ENCODE results near the gene KLHL36.
"Not testable (repeated sequence)": the region's sequence is repeated elsewhere in the genome, so short reads cannot be mapped to it uniquely, and the experiment has no call there.

Gene KLHL36

GRCh38 chr16:84689111-84689510, 40.8 kb downstream of the KLHL36 start:
- no peak overlapping the region for H3K4me3 ChIP-seq (ENCODE audit: low read depth in 1 of 5, low read length in 5 of 5)
- no peak overlapping the region for H3K9ac ChIP-seq (ENCODE audit: low read length in 5 of 5)
- no peaks in the 10 kb centered on the region for H3K9me3 ChIP-seq (ENCODE audit: control insufficient read depth in 5 of 5, low read length in 5 of 5)

GRCh38 chr16:84690088-84690819, 41.9 kb downstream of the KLHL36 start:
- H3K4me3 ChIP-seq (ENCODE audit: low read depth in 1 of 5, low read length in 5 of 5), result no peak overlapping the region
- H3K9ac ChIP-seq (ENCODE audit: low read length in 5 of 5), result no peak overlapping the region
- H3K27me3 ChIP-seq (ENCODE audit: control insufficient read depth in 5 of 5, insufficient read depth in 4 of 5, low read length in 5 of 5), result no peaks in the 10 kb centered on the region
- no peaks in the 10 kb centered on the region for H3K9me3 ChIP-seq (ENCODE audit: control insufficient read depth in 5 of 5, low read length in 5 of 5)
- H3K36me3 ChIP-seq (ENCODE audit: control insufficient read depth in 5 of 5, insufficient read depth in 5 of 5, low read length in 5 of 5), result no peaks in the 10 kb centered on the region
- peaks cover 0 to 3% (median 0%) of the 10 kb centered on the region in 5 donors for H3K4me1 ChIP-seq (ENCODE audit: control insufficient read depth in 5 of 5, insufficient read depth in 5 of 5, low read length in 5 of 5)
- H3K27ac ChIP-seq (ENCODE audit: low read depth, low read length), result no peak overlapping the region

More at GRCh38 chr16:84689111-84689510, 40.8 kb downstream of the KLHL36 start:
- Histone ChIP-seq H3K27me3 (ENCODE audit: control insufficient read depth in 5 of 5, insufficient read depth in 4 of 5, low read length in 5 of 5) (peaks cover 0 to 5% (median 2%) of the 10 kb centered on the region in 5 donors), H3K27ac (ENCODE audit: low read depth, low read length) (no peak overlapping the region), H3K36me3 (ENCODE audit: control insufficient read depth in 5 of 5, insufficient read depth in 5 of 5, low read length in 5 of 5) (no peaks in the 10 kb centered on the region), H3K4me1 (ENCODE audit: control insufficient read depth in 5 of 5, insufficient read depth in 5 of 5, low read length in 5 of 5) (peaks cover 0 to 3% (median 0%) of the 10 kb centered on the region in 5 donors)

- H3K36me3 ChIP-seq (ENCODE audit: control insufficient read depth in 5 of 5, insufficient read depth in 5 of 5, low read length in 5 of 5), result no peaks in the 10 kb centered on the region
- no peaks in the 10 kb centered on the region for H3K9me3 ChIP-seq (ENCODE audit: control insufficient read depth in 5 of 5, low read length in 5 of 5)
- H3K9ac ChIP-seq (ENCODE audit: low read length in 5 of 5), result no peak overlapping the region
- H3K27ac ChIP-seq (ENCODE audit: low read depth, low read length), result no peak overlapping the region
- H3K27me3 ChIP-seq (ENCODE audit: control insufficient read depth in 5 of 5, insufficient read depth in 4 of 5, low read length in 5 of 5), result no peaks in the 10 kb centered on the region
- peaks cover 0 to 3% (median 0%) of the 10 kb centered on the region in 5 donors for H3K4me1 ChIP-seq (ENCODE audit: control insufficient read depth in 5 of 5, insufficient read depth in 5 of 5, low read length in 5 of 5)
- no peak overlapping the region for H3K4me3 ChIP-seq (ENCODE audit: low read depth in 1 of 5, low read length in 5 of 5)
Observed at GRCh38 chr16:84692451-84693214, 44.3 kb downstream of the KLHL36 start.

- not testable (repeated sequence) for H3K9me3 ChIP-seq (ENCODE audit: control insufficient read depth in 5 of 5, low read length in 5 of 5); H3K27me3 ChIP-seq (ENCODE audit: control insufficient read depth in 5 of 5, insufficient read depth in 4 of 5, low read length in 5 of 5); H3K9ac ChIP-seq (ENCODE audit: low read length in 5 of 5); H3K27ac ChIP-seq (ENCODE audit: low read depth, low read length); H3K36me3 ChIP-seq (ENCODE audit: control insufficient read depth in 5 of 5, insufficient read depth in 5 of 5, low read length in 5 of 5); H3K4me3 ChIP-seq (ENCODE audit: low read depth in 1 of 5, low read length in 5 of 5); H3K4me1 ChIP-seq (ENCODE audit: control insufficient read depth in 5 of 5, insufficient read depth in 5 of 5, low read length in 5 of 5)
Observed at GRCh38 chr16:84693869-84694268, 45.6 kb downstream of the KLHL36 start.

- Histone ChIP-seq H3K9ac (ENCODE audit: low read length in 5 of 5) (no peak overlapping the region), H3K27ac (ENCODE audit: low read depth, low read length) (no peak overlapping the region), H3K4me3 (ENCODE audit: low read depth in 1 of 5, low read length in 5 of 5) (no peak overlapping the region), H3K4me1 (ENCODE audit: control insufficient read depth in 5 of 5, insufficient read depth in 5 of 5, low read length in 5 of 5) (peaks cover 0 to 11% (median 8%) of the 10 kb centered on the region in 5 donors), H3K27me3 (ENCODE audit: control insufficient read depth in 5 of 5, insufficient read depth in 4 of 5, low read length in 5 of 5) (no peaks in the 10 kb centered on the region), H3K36me3 (ENCODE audit: control insufficient read depth in 5 of 5, insufficient read depth in 5 of 5, low read length in 5 of 5) (no peaks in the 10 kb centered on the region), H3K9me3 (ENCODE audit: control insufficient read depth in 5 of 5, low read length in 5 of 5) (no peaks in the 10 kb centered on the region)
Observed at GRCh38 chr16:84694980-84695379, 46.7 kb downstream of the KLHL36 start.

GRCh38 chr16:84699147-84699711, 50.9 kb downstream of the KLHL36 start:
- H3K27ac ChIP-seq (ENCODE audit: low read depth, low read length), result no peak overlapping the region

GRCh38 chr16:84699712-84700445, 51.6 kb downstream of the KLHL36 start, which contains the start of gene USP10:
USP10 (plus strand) TSS chr16:84700000; CDS start chr16:84700091, 91 bp downstream.
- Histone ChIP-seq H3K9ac (ENCODE audit: low read length in 5 of 5) (peak within 1 kb of the TSS; percentile 56 to 94 (median 92)), H3K36me3 (ENCODE audit: control insufficient read depth in 5 of 5, insufficient read depth in 5 of 5, low read length in 5 of 5) (no peaks in the 10 kb centered on the region), H3K4me1 (ENCODE audit: control insufficient read depth in 5 of 5, insufficient read depth in 5 of 5, low read length in 5 of 5) (peaks cover 0 to 28% (median 22%) of the 10 kb centered on the region in 5 donors), H3K4me3 (ENCODE audit: low read depth in 1 of 5, low read length in 5 of 5) (peak within 1 kb of the TSS; percentile 81 to 91 (median 88)), H3K27ac (ENCODE audit: low read depth, low read length) (peak within 1 kb of the TSS; percentile 81), H3K9me3 (ENCODE audit: control insufficient read depth in 5 of 5, low read length in 5 of 5) (no peaks in the 10 kb centered on the region), H3K27me3 (ENCODE audit: control insufficient read depth in 5 of 5, insufficient read depth in 4 of 5, low read length in 5 of 5) (no peaks in the 10 kb centered on the region)

More at GRCh38 chr16:84699147-84699711, 50.9 kb downstream of the KLHL36 start:
- Histone ChIP-seq H3K9ac (ENCODE audit: low read length in 5 of 5) (peak overlapping the region in 4 of 5 donors; percentile 73 to 87 (median 81)), H3K36me3 (ENCODE audit: control insufficient read depth in 5 of 5, insufficient read depth in 5 of 5, low read length in 5 of 5) (no peaks in the 10 kb centered on the region), H3K4me3 (ENCODE audit: low read depth in 1 of 5, low read length in 5 of 5) (peak overlapping the region; percentile 59 to 91 (median 87)), H3K27me3 (ENCODE audit: control insufficient read depth in 5 of 5, insufficient read depth in 4 of 5, low read length in 5 of 5) (no peaks in the 10 kb centered on the region), H3K4me1 (ENCODE audit: control insufficient read depth in 5 of 5, insufficient read depth in 5 of 5, low read length in 5 of 5) (peaks cover 0 to 23% (median 22%) of the 10 kb centered on the region in 5 donors), H3K9me3 (ENCODE audit: control insufficient read depth in 5 of 5, low read length in 5 of 5) (no peaks in the 10 kb centered on the region)

GRCh38 chr16:84700446-84701300, 52.4 kb downstream of the KLHL36 start:
- Histone ChIP-seq H3K4me3 (ENCODE audit: low read depth in 1 of 5, low read length in 5 of 5) (peak overlapping the region; percentile 81 to 91 (median 88)), H3K4me1 (ENCODE audit: control insufficient read depth in 5 of 5, insufficient read depth in 5 of 5, low read length in 5 of 5) (peaks cover 0 to 28% (median 22%) of the 10 kb centered on the region in 5 donors), H3K9ac (ENCODE audit: low read length in 5 of 5) (peak overlapping the region; percentile 56 to 94 (median 92)), H3K27me3 (ENCODE audit: control insufficient read depth in 5 of 5, insufficient read depth in 4 of 5, low read length in 5 of 5) (no peaks in the 10 kb centered on the region), H3K9me3 (ENCODE audit: control insufficient read depth in 5 of 5, low read length in 5 of 5) (no peaks in the 10 kb centered on the region), H3K36me3 (ENCODE audit: control insufficient read depth in 5 of 5, insufficient read depth in 5 of 5, low read length in 5 of 5) (no peaks in the 10 kb centered on the region), H3K27ac (ENCODE audit: low read depth, low read length) (peak overlapping the region; percentile 81)

- H3K4me1 ChIP-seq (ENCODE audit: control insufficient read depth in 5 of 5, insufficient read depth in 5 of 5, low read length in 5 of 5), result peaks cover 0 to 28% (median 22%) of the 10 kb centered on the region in 5 donors
- H3K27ac ChIP-seq (ENCODE audit: low read depth, low read length), result no peak overlapping the region
- no peak overlapping the region for H3K9ac ChIP-seq (ENCODE audit: low read length in 5 of 5)
- no peaks in the 10 kb centered on the region for H3K27me3 ChIP-seq (ENCODE audit: control insufficient read depth in 5 of 5, insufficient read depth in 4 of 5, low read length in 5 of 5)
- H3K36me3 ChIP-seq (ENCODE audit: control insufficient read depth in 5 of 5, insufficient read depth in 5 of 5, low read length in 5 of 5), result no peaks in the 10 kb centered on the region
- H3K9me3 ChIP-seq (ENCODE audit: control insufficient read depth in 5 of 5, low read length in 5 of 5), result no peaks in the 10 kb centered on the region
- no peak overlapping the region for H3K4me3 ChIP-seq (ENCODE audit: low read depth in 1 of 5, low read length in 5 of 5)
Observed at GRCh38 chr16:84703681-84704080, 55.4 kb downstream of the KLHL36 start.
